Measurements from ENCODE around the gene DPP6. TPM values are rescaled to one million over a fixed set of nuclear protein-coding genes. Genes with fewer than 3 reads are reported as not detected.

The DPP6 gene
- total and polyA plus RNA-seq, 9 of the 15 experiments (the other 6 are each of a cell fraction or from before 2014, with no cell fraction given) = not detected

DNA sequence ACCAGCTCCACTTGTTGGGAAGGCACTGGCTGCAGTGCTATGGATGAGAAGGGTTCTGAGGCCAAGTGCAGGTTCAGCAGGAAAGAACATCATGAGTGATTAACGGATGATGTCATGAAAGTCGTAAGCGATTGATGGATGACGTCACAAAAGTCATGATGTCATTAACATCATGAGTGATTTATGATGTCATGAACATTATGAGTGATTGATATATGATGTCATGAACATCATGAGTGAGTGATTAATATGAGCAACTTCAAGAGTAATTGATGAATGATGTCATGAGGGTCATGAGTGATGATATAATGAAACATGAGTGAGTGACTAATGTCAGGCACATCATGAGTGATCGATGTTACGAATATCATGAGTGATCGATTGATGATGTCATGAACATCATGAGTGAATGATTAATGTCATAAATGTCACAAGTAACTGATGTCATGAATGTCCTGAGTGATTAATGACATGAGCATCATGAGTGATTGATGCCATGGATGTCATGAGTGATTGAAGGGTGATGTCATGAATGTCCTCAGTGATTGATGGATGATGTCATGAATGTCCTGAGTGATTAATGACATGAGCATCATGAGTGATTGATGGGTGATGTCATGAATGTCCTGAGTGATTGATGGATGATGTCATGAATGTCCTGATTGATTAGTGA is 765.2 kb downstream of the DPP6 start (continued):
- TF ChIP-seq, protein P1, sequence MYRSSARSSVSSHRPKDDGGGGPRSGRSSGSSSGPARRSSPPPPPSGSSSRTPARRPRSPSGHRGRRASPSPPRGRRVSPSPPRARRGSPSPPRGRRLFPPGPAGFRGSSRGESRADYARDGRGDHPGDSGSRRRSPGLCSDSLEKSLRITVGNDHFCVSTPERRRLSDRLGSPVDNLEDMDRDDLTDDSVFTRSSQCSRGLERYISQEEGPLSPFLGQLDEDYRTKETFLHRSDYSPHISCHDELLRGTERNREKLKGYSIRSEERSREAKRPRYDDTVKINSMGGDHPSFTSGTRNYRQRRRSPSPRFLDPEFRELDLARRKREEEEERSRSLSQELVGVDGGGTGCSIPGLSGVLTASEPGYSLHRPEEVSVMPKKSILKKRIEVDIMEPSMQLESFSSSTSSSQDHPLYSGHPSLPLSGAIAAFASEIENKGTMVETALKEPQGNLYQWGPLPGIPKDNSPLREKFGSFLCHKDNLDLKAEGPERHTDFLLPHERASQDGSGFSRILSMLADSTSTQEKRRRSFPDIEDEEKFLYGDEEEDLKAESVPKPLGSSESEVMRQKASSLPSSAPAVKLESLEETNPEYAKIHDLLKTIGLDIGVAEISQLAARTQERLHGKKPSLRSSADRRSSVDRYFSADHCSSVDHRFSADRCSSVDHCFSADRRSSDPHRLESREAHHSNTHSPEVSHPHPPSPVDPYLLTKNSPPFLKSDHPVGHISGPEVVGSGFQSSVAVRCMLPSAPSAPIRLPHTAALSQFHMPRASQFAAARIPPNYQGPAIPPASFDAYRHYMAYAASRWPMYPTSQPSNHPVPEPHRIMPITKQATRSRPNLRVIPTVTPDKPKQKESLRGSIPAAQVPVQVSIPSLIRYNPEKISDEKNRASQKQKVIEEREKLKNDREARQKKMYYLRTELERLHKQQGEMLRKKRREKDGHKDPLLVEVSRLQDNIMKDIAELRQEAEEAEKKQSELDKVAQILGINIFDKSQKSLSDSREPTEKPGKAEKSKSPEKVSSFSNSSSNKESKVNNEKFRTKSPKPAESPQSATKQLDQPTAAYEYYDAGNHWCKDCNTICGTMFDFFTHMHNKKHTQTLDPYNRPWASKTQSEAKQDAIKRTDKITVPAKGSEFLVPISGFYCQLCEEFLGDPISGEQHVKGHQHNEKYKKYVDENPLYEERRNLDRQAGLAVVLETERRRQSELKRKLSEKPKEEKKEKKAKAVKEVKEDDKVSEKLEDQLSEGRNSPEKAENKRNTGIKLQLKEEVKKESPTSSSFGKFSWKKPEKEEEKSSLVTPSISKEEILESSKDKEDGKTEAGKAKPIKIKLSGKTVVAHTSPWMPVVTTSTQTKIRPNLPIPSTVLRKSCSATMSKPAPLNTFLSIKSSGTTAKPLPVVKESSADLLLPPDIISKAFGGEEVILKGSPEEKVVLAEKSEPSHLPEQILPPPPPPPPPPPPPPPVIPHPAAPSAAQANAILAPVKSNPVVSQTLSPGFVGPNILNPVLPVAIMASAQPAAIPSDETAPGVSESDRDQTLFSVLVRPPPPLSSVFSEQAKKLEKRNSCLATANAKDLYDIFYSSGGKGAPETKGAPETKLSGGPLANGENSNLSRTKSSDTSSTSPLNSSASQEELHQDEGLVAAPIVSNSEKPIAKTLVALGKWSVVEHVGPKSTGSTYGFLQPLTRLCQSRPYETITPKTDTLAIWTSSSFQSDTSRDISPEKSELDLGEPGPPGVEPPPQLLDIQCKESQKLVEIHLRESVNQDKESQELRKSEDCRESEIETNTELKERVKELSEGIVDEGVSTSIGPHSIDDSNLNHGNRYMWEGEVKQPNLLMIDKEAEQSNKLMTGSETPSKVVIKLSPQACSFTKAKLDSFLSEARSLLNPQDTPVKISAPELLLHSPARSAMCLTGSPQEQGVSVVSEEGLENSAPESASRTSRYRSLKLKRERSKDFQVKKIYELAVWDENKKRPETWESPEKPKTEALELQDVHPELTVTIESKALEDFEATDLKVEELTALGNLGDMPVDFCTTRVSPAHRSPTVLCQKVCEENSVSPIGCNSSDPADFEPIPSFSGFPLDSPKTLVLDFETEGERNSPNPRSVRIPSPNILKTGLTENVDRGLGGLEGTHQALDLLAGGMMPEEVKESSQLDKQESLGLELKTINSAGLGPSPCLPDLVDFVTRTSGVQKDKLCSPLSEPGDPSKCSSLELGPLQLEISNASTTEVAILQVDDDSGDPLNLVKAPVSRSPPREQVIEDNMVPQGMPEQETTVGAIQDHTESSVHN (IDR thresholded peaks at IDR 0.05; ENCODE audit: borderline replicate concordance in 1 of 2, low read depth in 1 of 2) = no peak
- TF ChIP-seq CCAR2 (IDR thresholded peaks at IDR 0.05; ENCODE audit: low read depth, low read length) (no peak), TARDBP (IDR thresholded peaks at IDR 0.05) (0 out of 2 replicates have a peak, but pooled peaks have one; percentile 49), FOXJ2 (tag; IDR thresholded peaks at IDR 0.05) (no peak), RFX1 (IDR thresholded peaks at IDR 0.05) (no peak), POLR3A (IDR thresholded peaks at IDR 0.05; ENCODE audit: borderline replicate concordance, extremely low read depth, insufficient read depth, insufficient read length) (no peak), ZNF384 (IDR thresholded peaks at IDR 0.05; ENCODE audit: low read depth, low read length) (no peak), KDM4B (IDR thresholded peaks at IDR 0.05; ENCODE audit: borderline replicate concordance in 2 of 2, low read depth in 1 of 2) (no peak; a peak in 1 of 4 replicates), MAFG (tag; conservative IDR thresholded peaks at IDR 0.05) (no peak), MEF2A (IDR thresholded peaks at IDR 0.05; ENCODE audit: control insufficient read depth, low read depth, low read length) (no peak), CBX3 (IDR thresholded peaks at IDR 0.05; ENCODE audit: borderline replicate concordance in 1 of 2, low read length in 2 of 2) (peak in 1 of 2 experiments; percentile 22; a peak in 1 of 3 replicates), NR4A1 (CRISPR knock-in tag; IDR thresholded peaks at IDR 0.05) (no peak), NR4A1 (tag; IDR thresholded peaks at IDR 0.05) (no peak), NRF1 (conservative IDR thresholded peaks at IDR 0.05 in 1 of 2, IDR thresholded peaks at IDR 0.05 in 1 of 2) (no peak), HDAC6 (IDR thresholded peaks at IDR 0.05; ENCODE audit: low read depth, low read length) (no peak)
- TF ChIP-seq, protein P2, sequence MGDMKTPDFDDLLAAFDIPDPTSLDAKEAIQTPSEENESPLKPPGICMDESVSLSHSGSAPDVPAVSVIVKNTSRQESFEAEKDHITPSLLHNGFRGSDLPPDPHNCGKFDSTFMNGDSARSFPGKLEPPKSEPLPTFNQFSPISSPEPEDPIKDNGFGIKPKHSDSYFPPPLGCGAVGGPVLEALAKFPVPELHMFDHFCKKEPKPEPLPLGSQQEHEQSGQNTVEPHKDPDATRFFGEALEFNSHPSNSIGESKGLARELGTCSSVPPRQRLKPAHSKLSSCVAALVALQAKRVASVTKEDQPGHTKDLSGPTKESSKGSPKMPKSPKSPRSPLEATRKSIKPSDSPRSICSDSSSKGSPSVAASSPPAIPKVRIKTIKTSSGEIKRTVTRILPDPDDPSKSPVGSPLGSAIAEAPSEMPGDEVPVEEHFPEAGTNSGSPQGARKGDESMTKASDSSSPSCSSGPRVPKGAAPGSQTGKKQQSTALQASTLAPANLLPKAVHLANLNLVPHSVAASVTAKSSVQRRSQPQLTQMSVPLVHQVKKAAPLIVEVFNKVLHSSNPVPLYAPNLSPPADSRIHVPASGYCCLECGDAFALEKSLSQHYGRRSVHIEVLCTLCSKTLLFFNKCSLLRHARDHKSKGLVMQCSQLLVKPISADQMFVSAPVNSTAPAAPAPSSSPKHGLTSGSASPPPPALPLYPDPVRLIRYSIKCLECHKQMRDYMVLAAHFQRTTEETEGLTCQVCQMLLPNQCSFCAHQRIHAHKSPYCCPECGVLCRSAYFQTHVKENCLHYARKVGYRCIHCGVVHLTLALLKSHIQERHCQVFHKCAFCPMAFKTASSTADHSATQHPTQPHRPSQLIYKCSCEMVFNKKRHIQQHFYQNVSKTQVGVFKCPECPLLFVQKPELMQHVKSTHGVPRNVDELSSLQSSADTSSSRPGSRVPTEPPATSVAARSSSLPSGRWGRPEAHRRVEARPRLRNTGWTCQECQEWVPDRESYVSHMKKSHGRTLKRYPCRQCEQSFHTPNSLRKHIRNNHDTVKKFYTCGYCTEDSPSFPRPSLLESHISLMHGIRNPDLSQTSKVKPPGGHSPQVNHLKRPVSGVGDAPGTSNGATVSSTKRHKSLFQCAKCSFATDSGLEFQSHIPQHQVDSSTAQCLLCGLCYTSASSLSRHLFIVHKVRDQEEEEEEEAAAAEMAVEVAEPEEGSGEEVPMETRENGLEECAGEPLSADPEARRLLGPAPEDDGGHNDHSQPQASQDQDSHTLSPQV (IDR thresholded peaks at IDR 0.05) = no peak
